ENCODE results near the gene TADA1. TPM values are rescaled to one million over a fixed set of nuclear protein-coding genes. Genes with fewer than 3 reads are reported as not detected.

TADA1 gene
- total RNA-seq, 3 donors from 2014 or later, result 6.9 to 18.7 (median 14.1) TPM

GRCh38 chr1:166811691-166812090 lies 64.4 kb downstream of the TADA1 start:
- TF ChIP-seq, protein P1, sequence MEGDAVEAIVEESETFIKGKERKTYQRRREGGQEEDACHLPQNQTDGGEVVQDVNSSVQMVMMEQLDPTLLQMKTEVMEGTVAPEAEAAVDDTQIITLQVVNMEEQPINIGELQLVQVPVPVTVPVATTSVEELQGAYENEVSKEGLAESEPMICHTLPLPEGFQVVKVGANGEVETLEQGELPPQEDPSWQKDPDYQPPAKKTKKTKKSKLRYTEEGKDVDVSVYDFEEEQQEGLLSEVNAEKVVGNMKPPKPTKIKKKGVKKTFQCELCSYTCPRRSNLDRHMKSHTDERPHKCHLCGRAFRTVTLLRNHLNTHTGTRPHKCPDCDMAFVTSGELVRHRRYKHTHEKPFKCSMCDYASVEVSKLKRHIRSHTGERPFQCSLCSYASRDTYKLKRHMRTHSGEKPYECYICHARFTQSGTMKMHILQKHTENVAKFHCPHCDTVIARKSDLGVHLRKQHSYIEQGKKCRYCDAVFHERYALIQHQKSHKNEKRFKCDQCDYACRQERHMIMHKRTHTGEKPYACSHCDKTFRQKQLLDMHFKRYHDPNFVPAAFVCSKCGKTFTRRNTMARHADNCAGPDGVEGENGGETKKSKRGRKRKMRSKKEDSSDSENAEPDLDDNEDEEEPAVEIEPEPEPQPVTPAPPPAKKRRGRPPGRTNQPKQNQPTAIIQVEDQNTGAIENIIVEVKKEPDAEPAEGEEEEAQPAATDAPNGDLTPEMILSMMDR (IDR thresholded peaks at IDR 0.05), result no peak
- TF ChIP-seq POLR2A (IDR thresholded peaks at IDR 0.05) (no peak), POLR2AphosphoS5 (IDR thresholded peaks at IDR 0.05) (no peak)
- H3K9me3 ChIP-seq, result peaks cover 0 to 4% of the 10 kb centered on the region in 2 donors
- H3K36me3 ChIP-seq, result no peaks in the 10 kb centered on the region
- no peaks in the 10 kb centered on the region for H3K27me3 ChIP-seq
- no peak overlapping the region for H3K4me3 ChIP-seq
- H3K27ac ChIP-seq, result no peak overlapping the region
- H3K4me1 ChIP-seq, result no peaks in the 10 kb centered on the region
- DNase-seq (ENCODE audit: low spot score in 2 of 2), result no peak
- intact Hi-C loops (cut with DNase I; ENCODE audit: low total_unique reads), result no loop called here

DNA sequence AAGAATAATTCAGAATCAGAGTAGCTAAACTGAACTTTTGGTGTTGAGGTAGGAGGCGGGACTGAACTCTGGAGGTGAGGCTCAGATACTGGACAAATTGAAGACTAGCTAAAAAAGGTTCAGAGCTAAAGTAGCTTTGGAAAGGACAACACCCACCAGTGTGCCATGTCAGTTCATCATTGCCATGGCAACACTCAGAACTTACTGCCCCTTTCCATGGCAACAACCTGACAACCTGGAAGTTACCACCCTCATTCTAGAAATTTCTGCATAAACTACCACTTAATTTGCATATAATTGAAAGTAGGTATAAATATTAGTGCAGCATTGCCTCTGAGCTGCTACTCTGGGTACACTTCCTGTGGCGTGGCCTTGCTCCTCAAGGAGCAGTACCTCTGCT lies 67.1 kb downstream of the TADA1 start:
- Histone ChIP-seq H3K4me3 (no peak overlapping the region), H3K27me3 (no peaks in the 10 kb centered on the region), H3K9me3 (no peaks in the 10 kb centered on the region), H3K36me3 (no peaks in the 10 kb centered on the region), H3K27ac (no peak overlapping the region), H3K4me1 (no peaks in the 10 kb centered on the region)
- intact Hi-C loops (cut with DNase I; ENCODE audit: low total_unique reads), result no loop called here
- DNase-seq (ENCODE audit: low spot score in 2 of 2), result no peak
- no peak for TF ChIP-seq POLR2A (IDR thresholded peaks at IDR 0.05)
- TF ChIP-seq, protein P1 (IDR thresholded peaks at IDR 0.05), result no peak

Other genes with a start within 250 kb of the TADA1 start
- 10 to 100 TPM; 29.5 to 42.9 (median 29.8) TPM for gene POGK, start 36.8 kb downstream of the TADA1 start, total RNA-seq
- gene ILDR2, start 99.3 kb upstream of the TADA1 start, total RNA-seq, result 1 to 10 TPM in 1 of 3 donors, not detected in 2; 1.9 TPM
- gene MAEL, start 113.0 kb upstream of the TADA1 start, total RNA-seq, result under 1 TPM in 1 of 3 donors, not detected in 2; 0.15 TPM
- 1 to 10 TPM in 1 of 3 donors, under 1 TPM in 2; 0.15 to 3.6 (median 0.16) TPM for gene GPA33, start 214.1 kb upstream of the TADA1 start, total RNA-seq
- under 1 TPM in 2 of 3 donors, not detected in 1; 0.16 to 0.33 TPM for gene STYXL2, start 217.8 kb upstream of the TADA1 start, total RNA-seq

All from breast epithelium (tissue), 4 donors.